GM19193 (cell line): Measurements from ENCODE around the gene GPR173.

Source experiments
- POLR2A ChIP-seq: IDR thresholded peaks from 4 replicates; pipeline ENCODE4 v1.6.1; 2011; ENCODE audit not compliant: insufficient read depth, insufficient read length; ENCODE audit errors: extremely low read depth

GPR173 gene

GRCh38 chrX:53047228-53047627 lies 1.4 kb upstream of the GPR173 start:
- TF ChIP-seq POLR2A, result no peak

GRCh38 chrX:53049127-53049517 lies 533 bp downstream of the GPR173 start:
- TF ChIP-seq POLR2A, result no peak

GRCh38 chrX:53050841-53051240 lies 2.3 kb downstream of the GPR173 start:
- no peak for TF ChIP-seq POLR2A

- TF ChIP-seq POLR2A, result no peak
These were observed 6.8 kb downstream of the GPR173 start for GRCh38 chrX:53055244-53055849.

- TF ChIP-seq POLR2A, result no peak
These were observed 7.7 kb downstream of the GPR173 start for GRCh38 chrX:53056292-53056691.

- no peak for TF ChIP-seq POLR2A
These were observed 16.5 kb downstream of the GPR173 start for GRCh38 chrX:53065104-53065503.

- no peak for TF ChIP-seq POLR2A
These were observed 22.5 kb downstream of the GPR173 start for GRCh38 chrX:53071064-53071463.

GRCh38 chrX:53071604-53072417 lies 23.2 kb downstream of the GPR173 start:
- peak; percentile 26 for TF ChIP-seq POLR2A

GRCh38 chrX:53072418-53073114 lies 24.0 kb downstream of the GPR173 start:
- no peak for TF ChIP-seq POLR2A

- no peak for TF ChIP-seq POLR2A
These were observed 24.6 kb downstream of the GPR173 start for GRCh38 chrX:53073115-53073586.

GRCh38 chrX:53075011-53075410 lies 26.4 kb downstream of the GPR173 start:
- no peak for TF ChIP-seq POLR2A

- TF ChIP-seq POLR2A, result no peak
These were observed 28.1 kb downstream of the GPR173 start for GRCh38 chrX:53076671-53077070.

GRCh38 chrX:53077207-53078197 lies 28.9 kb downstream of the GPR173 start:
- no peak for TF ChIP-seq POLR2A

GRCh38 chrX:53078943-53079342 lies 30.4 kb downstream of the GPR173 start:
- no peak for TF ChIP-seq POLR2A
